Activated CD4-positive, alpha-beta T cell treated with anti-CD3 and anti-CD28 coated beads for 1 hour (primary cell): ENCODE measurements around the gene CLTC.

Experiments used
- DNase-seq: peaks from one replicate; pipeline ENCODE4 v3.0.0-alpha.2; 2020

CLTC gene

GRCh38 chr17:59730268-59730834 is 110.7 kb downstream of the CLTC start:
- DNase-seq = no peak

- DNase-seq = no peak
These were observed 114.0 kb downstream of the CLTC start for GRCh38 chr17:59733697-59734096.

- DNase-seq = no peak
These were observed 114.5 kb downstream of the CLTC start for GRCh38 chr17:59734226-59734625.

- DNase-seq = no peak
These were observed 117.6 kb downstream of the CLTC start for GRCh38 chr17:59737324-59737723.

GRCh38 chr17:59743842-59744241 is 124.1 kb downstream of the CLTC start:
- DNase-seq = no peak

- no peak for DNase-seq
These were observed 125.3 kb downstream of the CLTC start for GRCh38 chr17:59745040-59745439.
